HG03025 (cell line): ENCODE measurements around the gene ELAVL1.
"Not testable (repeated sequence)": the region's sequence is repeated elsewhere in the genome, so short reads cannot be mapped to it uniquely, and the experiment has no call there.

Source experiments
- ATAC-seq: cut with Tn5 transposase; IDR thresholded peaks from one replicate; pipeline ENCODE4 v1.9.1; 2021; ENCODE audit warnings: mild to moderate bottlenecking, moderate library complexity; ENCODE audit not compliant: unreplicated experiment, low FRiP score

ELAVL1 gene

GRCh38 chr19:7926021-7926726, 79.3 kb downstream of the ELAVL1 start, which contains the start of gene CTXN1:
CTXN1 (minus strand) TSS chr19:7926135; CDS start chr19:7925538, 597 bp downstream.
- no peak for ATAC-seq

- ATAC-seq: no peak
Observed at GRCh38 chr19:7925171-7925851, 80.1 kb downstream of the ELAVL1 start.

DNA sequence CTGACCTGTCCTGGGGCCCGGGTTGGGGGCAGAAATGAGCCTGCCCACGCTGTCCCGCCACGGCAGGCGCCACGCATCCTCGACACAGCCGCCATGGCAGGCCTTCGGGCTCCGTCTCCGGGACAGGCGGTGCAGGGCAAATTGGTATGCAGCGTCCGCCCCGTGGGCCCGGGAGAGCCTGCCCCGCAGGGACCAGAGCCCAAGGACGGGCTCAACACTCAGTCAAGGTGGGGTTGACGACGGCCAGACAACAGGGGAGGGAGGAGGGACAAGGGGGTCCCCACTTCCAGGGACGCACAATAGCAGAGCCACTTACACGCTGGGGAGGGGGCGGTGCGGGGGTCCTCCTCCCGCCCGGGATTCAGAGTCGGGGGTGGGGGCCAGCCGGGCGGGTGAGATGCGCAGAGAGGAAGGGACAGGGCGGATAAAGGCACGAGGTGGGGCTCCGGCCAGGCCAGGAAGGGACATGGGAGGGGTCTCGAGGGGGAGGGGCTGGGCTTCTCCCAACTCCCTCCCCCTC, 80.7 kb downstream of the ELAVL1 start:
- no peak for ATAC-seq

DNA sequence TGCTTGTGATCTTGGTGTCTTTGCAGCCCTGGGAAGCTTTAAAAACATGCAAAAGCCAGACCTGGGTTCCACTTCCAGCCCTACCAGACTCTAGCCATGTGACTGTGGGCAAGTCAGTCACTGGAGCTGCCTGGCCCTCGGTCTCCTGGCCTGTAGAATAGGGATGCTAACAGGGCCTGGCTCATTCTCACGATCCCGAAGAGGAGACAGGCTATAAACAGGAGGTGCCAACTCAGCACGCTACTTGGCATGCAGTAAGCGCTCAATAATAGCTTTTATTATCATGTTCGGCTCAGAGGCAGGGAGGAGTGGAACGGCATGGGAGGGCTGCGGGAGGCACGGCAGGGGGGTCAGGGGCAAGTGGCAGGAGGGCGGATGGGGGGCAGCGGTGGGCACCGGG, 81.2 kb downstream of the ELAVL1 start:
- no peak for ATAC-seq

DNA sequence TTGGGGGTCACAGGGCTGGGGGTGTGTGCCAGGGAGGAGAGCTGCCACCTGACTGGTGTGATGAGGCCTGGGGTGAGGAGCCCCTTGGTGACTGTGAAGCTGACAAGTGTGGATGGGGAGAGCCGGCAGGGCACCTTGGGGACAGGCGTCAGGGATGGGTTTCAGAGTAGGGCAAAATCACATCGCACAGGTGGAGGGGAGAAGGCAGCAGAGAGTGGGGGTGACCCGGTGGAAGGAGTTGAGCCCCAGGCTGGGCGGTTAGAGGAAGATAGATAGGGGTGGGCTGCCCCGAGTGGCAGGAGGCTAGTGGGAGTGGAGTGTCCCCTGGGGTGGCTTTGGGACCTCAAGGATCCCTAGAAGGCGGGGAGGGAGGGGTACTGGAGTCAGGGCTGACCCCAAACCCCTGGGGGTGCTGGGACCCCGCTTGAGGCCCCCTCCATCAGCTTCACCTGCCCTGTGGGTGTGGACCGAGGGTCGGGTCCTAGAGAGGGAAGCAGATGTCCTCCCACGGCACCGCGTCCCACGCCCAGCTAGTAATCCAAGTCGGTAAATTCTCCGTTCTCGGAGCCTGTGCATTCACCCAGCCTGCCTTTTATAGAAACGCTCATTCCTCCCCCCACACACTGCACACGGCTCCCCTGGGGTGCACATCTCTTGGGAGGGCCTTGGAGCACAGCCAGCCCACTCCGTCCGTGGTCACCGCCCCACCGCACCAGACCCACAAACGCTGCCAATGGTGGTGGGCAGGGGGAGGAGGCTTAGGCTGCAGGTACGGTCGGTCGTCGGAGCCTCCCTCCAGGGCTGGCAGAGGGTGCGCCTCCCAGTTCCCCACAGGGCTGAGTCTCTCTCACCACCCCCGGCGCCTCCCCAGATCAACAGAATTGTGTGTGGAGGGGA, 81.9 kb downstream of the ELAVL1 start:
- ATAC-seq: no peak

- no peak for ATAC-seq
Observed at GRCh38 chr19:7922836-7923195, 82.6 kb downstream of the ELAVL1 start.

GRCh38 chr19:7921967-7922835, 83.2 kb downstream of the ELAVL1 start:
- ATAC-seq: no peak

- no peak for ATAC-seq
Observed at GRCh38 chr19:7921302-7921966, 84.0 kb downstream of the ELAVL1 start.

DNA sequence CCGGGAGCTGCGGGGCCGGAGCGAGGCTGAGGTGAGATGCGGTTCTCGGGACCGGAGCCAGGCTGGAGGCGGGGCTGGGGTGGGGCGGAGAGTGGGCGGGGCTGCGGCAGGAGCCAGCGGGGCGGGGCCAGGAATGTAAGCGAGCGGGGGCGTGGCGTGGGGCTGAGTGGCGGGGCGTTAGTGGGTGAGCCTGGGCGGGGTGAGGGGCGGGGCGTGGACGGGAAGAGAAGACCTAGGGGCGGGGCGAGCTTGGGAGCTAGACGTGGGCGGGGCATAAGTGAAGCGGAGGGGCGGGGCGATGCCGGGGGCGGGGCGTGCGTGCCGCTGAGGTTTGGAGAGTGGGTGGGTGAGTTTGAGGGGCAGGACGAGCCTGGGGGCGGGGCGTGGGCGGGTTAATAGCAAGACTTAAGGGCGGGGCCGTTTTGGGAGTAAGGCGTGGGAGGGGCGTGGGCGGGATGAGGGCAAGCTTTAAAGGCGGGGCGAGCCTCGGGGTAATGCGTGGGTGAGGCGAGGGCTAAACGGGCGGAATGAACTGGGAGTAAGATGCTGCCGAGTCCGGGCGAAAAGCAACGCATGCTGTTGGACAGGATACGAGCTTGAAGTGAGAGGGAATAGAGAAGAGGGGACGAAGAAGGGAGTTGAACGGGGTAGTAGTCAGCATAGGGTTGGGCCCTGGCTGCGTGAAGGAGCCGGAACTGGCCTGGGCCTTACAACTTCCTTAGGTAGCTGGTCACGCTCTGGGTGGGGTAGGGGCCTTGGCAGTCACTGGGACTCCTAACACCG, 84.7 kb downstream of the ELAVL1 start:
- peak; percentile 18 for ATAC-seq

GRCh38 chr19:7919610-7920518, 85.6 kb downstream of the ELAVL1 start, which contains the start of gene SNAPC2:
SNAPC2 (plus strand) TSS chr19:7920338; CDS start chr19:7920367, 29 bp downstream.
- peak; percentile 35 for ATAC-seq

- ATAC-seq: no peak
Observed at GRCh38 chr19:7918615-7919421, 86.6 kb downstream of the ELAVL1 start.

DNA sequence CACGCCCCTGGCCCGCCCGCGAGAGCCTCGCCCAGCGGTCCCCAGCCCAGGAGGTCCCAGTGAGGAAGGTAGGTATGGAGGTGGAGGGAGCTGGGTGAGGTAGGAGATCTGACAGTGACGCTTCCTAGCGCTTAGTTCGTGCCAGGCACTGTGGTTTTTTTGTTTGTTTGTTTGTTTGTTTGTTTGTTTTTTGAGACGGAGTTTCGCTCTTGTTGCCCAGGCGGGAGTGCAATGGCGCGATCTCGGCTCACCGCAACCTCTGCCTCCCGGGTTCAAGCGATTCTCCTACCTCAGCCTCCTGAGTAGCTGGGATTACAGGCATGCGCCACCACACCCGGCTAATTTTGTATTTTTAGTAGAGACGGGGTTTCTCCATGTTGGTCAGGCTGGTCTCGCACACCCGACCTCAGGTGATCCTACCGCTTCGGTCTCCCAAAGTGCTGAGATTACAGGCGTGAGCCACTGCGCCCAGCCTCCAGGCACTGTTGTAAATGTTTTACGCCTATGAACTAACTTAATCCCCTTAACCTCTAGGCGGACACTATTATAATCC, 87.3 kb downstream of the ELAVL1 start:
- not testable (repeated sequence) for ATAC-seq

GRCh38 chr19:7917267-7918061, 88.0 kb downstream of the ELAVL1 start:
- no peak for ATAC-seq

DNA sequence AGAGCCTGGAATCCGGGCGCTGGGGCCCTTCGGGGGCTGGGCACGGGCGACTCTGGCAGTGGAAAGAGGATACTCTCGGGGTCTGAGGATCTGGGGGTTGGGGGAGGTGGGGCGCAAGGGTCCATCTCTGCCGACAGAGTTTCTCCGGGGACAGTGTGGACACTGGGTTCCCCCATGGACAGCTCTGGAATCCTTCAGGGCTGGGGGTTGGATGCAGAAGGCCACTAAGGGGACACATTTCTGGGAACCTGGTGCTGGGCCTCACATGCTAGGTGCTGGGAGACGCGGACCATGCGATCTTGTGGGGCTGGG, 88.5 kb downstream of the ELAVL1 start:
- no peak for ATAC-seq

- no peak for ATAC-seq
Observed at GRCh38 chr19:7916103-7916954, 89.1 kb downstream of the ELAVL1 start.
